ENCODE results near the gene BRCC3.
"Not testable (repeated sequence)": the region's sequence is repeated elsewhere in the genome, so short reads cannot be mapped to it uniquely, and the experiment has no call there.

The BRCC3 gene

DNA sequence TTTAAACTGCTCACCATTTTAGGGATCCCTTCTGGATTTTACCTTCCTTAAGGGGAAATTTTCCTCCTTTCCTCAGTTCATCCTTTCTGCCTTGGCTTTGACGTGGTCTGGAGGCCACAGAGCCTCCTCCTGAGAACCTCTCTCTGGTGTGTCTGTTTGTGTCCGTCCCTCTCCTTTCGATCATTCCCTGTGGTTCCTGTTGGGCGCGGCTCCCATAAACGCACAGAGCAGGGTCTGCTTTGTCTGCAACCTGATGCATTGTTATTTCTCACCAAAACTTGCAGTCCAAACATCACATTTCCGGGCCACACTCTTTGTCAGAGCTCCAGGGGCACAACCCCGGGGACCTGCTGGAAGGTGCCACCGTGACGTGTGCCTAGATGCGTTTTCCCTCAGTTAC is 76.9 kb downstream of the BRCC3 start:
- DNase-seq = not testable (repeated sequence)

- DNase-seq = no peak
Observed at GRCh38 chrX:155148724-155149537, 77.6 kb downstream of the BRCC3 start.

DNA sequence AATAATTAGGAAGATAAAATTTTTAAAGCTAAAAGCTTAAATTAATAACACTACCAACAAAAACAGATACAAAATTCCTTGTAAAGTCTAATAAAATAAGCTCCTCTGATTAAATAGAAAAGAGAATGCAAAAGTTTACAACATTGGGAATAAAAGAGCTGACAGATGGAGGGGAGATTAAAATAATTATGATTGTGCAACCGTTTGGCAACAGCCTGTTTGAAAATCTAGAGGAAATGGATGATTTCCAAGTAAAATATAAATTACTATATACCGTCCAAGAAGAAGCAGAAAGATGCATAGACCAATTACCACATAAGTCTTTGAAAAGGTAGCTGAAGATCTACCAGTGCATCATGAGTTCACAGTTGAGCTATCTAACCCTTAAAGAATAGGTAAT is 98.6 kb downstream of the BRCC3 start:
- no peak for DNase-seq

All from T1000 (cell line).